Vagina (tissue), 2 donors: ENCODE measurements around the gene DENND2A.

ENCODE experiments used
- POLR2A ChIP-seq, 2 donors: fragments of 450-650 bp; IDR thresholded peaks; one replicate each; pipeline ENCODE4 v1.6.1; 2017; ENCODE audit warnings: antibody characterized with exemption in 2 of 2, mild to moderate bottlenecking in 2 of 2, moderate library complexity in 2 of 2
- TF ChIP-seq, protein P1 (sequence below), 3 experiments: fragments of 450-650 bp in 2 of 3; fragments of 200-600 bp in 1 of 3; sonication (generic) in 1 of 3; IDR thresholded peaks; one replicate each; pipeline ENCODE4 v1.5.1; 2017 to 2019; ENCODE audit warnings: antibody characterized with exemption in 3 of 3, mild to moderate bottlenecking in 2 of 3, moderate library complexity in 2 of 3

DNA sequence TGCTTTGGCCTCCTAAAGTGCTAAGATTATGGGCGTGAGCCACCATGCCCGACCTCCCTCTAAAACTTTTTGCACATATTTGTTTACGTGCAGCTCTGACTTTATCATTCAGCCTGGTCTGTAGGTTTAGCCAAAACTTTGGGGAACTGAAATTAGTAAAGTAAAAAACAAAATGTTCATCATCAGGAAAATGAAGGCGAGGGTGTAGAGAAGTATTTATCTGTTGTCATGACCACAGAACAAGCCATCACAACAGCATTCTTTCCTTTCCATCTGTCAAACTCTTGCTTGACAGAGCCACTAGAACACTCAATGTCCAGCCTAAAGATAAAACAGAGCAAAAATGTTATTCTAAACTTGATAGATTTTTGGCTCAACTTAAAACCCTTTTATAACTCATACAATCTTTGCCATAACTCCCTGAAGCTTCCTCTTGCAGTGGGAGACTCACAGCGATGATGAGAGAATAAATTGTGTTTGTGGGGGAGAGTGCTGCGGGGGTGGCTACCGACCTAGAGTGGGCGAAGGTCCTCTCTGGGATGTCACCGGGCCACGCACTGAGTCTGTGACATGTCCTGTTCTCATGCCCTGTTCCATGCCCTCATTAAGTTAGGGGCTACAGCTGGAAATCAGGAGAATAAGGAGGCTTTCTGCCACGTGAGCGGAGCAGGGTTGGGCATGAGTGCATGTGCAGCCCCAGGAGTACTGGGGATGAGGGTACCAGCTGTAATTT lies 102.7 kb downstream of the DENND2A start:
- TF ChIP-seq, protein P1, sequence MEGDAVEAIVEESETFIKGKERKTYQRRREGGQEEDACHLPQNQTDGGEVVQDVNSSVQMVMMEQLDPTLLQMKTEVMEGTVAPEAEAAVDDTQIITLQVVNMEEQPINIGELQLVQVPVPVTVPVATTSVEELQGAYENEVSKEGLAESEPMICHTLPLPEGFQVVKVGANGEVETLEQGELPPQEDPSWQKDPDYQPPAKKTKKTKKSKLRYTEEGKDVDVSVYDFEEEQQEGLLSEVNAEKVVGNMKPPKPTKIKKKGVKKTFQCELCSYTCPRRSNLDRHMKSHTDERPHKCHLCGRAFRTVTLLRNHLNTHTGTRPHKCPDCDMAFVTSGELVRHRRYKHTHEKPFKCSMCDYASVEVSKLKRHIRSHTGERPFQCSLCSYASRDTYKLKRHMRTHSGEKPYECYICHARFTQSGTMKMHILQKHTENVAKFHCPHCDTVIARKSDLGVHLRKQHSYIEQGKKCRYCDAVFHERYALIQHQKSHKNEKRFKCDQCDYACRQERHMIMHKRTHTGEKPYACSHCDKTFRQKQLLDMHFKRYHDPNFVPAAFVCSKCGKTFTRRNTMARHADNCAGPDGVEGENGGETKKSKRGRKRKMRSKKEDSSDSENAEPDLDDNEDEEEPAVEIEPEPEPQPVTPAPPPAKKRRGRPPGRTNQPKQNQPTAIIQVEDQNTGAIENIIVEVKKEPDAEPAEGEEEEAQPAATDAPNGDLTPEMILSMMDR (IDR thresholded peaks at IDR 0.05) = no peak
- TF ChIP-seq POLR2A (IDR thresholded peaks at IDR 0.05) = no peak
